GM21526 (cell line): Measurements from ENCODE around the gene MAP1LC3B.

Source experiments
- ATAC-seq: cut with Tn5 transposase; IDR thresholded peaks from one replicate; pipeline ENCODE4 v1.9.1; 2021; ENCODE audit warnings: moderate library complexity; ENCODE audit not compliant: unreplicated experiment, low FRiP score

The MAP1LC3B gene

DNA sequence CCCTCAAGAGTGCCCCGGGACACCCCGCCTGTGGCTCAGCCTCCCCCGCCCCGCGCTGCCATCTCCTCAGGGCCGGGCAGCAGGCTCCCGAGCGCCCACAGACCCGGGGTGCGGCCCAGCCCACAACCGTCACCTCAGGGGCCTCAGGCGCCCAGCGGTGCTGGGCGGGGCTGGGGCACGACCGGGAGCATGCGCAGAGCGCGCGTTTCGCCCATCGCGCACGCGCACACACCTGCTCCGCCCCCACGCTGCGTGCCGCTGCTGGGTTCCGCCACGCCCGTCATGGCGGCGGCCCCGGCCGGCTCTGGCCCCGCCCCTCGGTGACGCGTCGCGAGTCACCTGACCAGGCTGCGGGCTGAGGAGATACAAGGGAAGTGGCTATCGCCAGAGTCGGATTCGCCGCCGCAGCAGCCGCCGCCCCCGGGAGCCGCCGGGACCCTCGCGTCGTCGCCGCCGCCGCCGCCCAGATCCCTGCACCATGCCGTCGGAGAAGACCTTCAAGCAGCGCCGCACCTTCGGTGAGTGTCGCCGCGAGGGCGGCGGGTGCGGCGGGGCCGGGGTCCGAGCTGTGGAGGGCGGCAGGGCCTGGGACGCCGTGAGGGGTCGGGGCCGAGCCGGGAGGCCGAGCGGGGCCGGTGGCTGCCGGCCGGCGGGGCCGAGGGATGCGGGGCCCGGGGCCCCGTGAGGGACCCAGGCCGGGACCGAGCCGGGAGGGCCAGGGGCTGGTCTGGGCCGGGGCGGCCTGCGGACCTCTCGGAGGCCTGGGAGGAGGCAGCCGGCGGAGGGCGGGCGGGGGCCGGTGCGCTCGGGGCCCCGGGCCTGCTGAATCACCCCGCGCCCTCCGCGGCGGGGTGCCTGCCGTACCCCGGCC, at the start of gene MAP1LC3B:
Gene MAP1LC3B (plus strand): TSS at position 387 of the 871 bp plus-strand sequence. CDS start 92 bp downstream, at position 479.
- ATAC-seq, result peak; percentile 59

GRCh38 chr16:87342504-87342903, 49.6 kb upstream of the MAP1LC3B start:
- ATAC-seq, result no peak

- no peak for ATAC-seq
Observed at GRCh38 chr16:87342978-87343752, 49.0 kb upstream of the MAP1LC3B start.

GRCh38 chr16:87343753-87344050, 48.4 kb upstream of the MAP1LC3B start:
- no peak for ATAC-seq

- no peak for ATAC-seq
Observed at GRCh38 chr16:87344165-87344930, 47.8 kb upstream of the MAP1LC3B start.

- ATAC-seq, result no peak
Observed at GRCh38 chr16:87344931-87345631, 47.1 kb upstream of the MAP1LC3B start.

DNA sequence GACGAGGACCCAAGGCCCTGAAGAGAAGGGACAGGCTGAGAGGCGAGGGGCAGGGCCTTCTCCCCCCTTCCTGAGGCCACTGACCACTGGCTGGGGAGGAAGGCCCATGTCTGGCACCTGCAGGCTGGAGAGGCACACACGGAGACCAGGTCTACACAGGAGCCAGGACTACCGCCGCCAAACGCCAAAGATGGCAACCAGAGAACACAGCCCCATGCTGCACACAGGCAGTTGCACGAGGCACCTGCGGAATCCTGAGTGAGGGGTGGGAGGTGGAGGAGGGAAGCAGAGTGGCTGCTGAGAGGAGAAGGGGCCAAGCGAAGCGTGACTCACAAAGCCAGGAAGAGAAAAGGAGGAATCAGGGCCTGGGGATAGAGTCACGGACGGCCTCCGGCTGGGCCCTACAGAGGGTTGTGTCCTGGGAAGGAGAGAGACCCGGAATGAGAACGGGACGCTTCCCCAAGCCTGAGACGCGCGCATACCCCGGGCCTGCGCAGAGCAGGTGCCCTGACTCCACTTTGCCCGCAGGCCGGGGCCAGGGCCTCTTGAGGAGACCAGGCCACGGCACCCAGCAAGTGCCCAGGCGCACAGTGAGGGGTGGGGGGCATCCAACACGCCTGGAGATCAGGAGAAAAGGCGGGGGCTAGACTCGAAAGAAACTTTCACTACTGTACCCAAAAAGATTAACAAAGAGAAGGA, 46.3 kb upstream of the MAP1LC3B start:
- ATAC-seq, result no peak

- ATAC-seq, result no peak
Observed at GRCh38 chr16:87346517-87347060, 45.5 kb upstream of the MAP1LC3B start.

GRCh38 chr16:87347932-87348615, 44.1 kb upstream of the MAP1LC3B start:
- ATAC-seq, result no peak

DNA sequence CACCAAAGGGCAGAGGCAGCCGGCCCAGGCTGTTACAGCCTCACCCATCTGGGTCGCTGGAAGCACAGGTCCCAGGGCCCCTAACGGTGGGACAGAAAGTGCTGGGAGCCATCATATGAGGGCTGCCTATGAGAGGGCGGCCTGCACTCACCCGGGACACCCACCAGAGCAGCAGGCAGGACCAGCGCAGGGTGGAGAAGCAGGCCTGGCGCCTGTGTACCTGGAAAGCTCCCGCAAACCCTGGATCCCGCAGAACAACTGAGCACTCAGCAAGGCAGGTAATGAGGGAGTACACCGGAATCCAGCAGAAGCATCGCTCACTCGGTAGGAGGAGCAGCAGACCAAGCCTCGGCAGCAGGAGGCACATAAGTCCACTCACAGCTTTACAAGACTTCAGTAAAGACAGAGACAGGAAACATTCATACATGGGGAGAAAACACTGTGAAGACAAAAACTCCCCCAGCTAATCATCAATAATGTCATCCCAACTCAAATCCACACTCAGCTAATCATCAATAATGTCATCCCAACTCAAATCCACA, 43.4 kb upstream of the MAP1LC3B start:
- ATAC-seq, result no peak

- no peak for ATAC-seq
Observed at GRCh38 chr16:87350031-87350430, 42.1 kb upstream of the MAP1LC3B start.

- no peak for ATAC-seq
Observed at GRCh38 chr16:87350681-87351319, 41.3 kb upstream of the MAP1LC3B start.

DNA sequence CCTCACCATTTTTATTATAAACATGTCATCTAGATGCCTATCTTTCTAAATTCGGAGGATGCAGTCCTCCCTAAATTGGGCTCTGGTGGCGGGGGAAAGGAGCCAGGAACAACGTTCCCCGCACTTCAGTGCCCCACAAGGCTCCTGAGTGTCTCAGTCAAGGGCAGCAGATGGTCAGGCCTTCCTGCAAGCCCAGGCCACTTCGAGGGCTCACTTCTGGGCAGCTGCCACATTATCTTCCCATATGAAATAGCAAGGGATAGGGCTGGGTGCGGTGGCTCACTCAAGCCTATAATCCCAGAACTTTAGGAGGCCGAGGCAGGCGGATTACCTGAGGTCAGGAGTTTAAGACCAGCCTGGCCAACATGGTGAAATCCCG, 40.8 kb upstream of the MAP1LC3B start:
- no peak for ATAC-seq

DNA sequence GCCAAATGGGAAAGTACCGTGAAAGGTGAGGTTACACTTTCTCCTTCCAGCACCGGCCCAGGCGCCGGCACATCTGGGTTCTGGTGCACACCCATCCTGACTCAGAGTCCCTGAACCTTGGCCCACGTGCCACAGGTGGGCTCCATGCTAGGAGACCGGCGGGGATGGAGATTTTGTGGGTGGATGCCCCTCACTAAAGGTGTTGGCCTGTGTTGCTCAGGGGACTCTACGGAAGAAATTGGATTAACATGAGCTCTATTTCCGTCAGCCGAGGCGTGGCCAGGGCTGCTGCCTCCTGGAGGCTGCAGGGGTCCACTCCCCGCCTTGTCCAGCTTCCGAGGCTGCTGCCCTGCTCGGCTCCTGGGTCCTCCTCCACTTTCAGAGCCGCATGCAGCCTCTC, 39.3 kb upstream of the MAP1LC3B start:
- no peak for ATAC-seq

GRCh38 chr16:87353613-87354012, 38.5 kb upstream of the MAP1LC3B start:
- no peak for ATAC-seq

DNA sequence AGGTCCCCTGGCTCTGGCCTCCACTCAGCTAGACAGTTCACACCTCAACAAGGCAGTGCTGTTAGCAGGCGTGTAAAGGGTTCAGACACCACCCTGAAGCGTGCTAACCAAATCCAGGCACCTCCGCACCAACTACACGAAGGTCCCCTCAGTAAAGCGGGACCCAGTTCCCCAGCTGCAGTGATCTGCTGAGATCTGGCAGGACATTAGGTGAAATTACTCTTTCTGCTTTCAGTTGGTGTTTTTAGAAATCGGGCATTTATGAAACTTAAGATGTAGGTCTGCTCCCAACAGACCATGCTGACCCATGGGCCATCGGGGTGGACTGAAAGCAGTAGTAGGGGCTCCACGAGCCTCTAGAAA, 35.7 kb upstream of the MAP1LC3B start:
- no peak for ATAC-seq

GRCh38 chr16:87358250-87358649, 33.9 kb upstream of the MAP1LC3B start:
- ATAC-seq, result no peak

DNA sequence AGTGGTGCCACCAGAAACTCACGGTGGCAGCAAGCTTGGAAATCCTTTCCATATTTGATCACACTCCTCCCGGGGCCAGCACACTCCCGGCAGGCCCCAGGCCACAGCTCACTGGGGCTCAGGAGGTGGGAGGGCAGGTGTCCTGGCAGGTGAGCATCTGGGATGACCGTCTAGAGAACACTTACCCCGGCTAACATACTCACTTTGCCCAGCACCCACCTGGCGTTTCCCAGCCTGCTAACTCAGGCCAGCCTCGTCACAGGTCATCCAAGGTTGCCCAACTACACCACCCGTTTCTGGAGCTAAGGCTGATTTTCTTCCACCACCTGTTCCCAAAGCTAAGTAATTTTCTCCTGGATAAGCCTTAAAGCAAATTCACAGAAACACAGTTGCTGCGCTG, 33.4 kb upstream of the MAP1LC3B start:
- no peak for ATAC-seq
